Skeletal muscle cell (primary cell): Measurements from ENCODE around the gene ZCCHC8.
"Not testable (repeated sequence)": the region's sequence is repeated elsewhere in the genome, so short reads cannot be mapped to it uniquely, and the experiment has no call there.

Source experiments
- DNase-seq: peaks from one replicate; pipeline ENCODE4 v3.0.0-alpha.2; 2010; ENCODE audit warnings: low read depth
- H3K4me3 ChIP-seq: 2 replicates; pipeline ENCODE4 v1.5.1; 2011; ENCODE audit warnings: low read depth, mild to moderate bottlenecking, control low read depth, low read length, moderate library complexity

Gene ZCCHC8

DNA sequence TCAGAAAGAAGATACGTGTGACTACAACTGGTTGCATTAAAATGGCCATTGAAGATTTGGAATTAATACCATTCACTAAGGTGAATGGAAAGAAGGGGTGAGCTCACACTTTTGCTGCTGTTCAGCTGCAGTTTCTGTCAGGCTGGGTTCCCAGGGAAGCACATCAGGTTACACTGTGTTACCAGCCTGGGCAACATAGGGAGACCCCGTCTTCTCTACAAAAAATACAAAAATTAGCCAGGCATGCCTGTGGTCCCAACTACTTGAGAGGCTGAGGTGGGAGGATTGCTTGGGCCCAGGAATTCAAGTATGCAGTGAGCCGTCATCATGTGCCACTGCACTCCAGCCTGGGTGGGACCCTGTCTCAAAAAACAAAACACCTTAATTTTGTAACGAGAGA lies 12.9 kb upstream of the ZCCHC8 start:
- no peak overlapping the region for H3K4me3 ChIP-seq
- no peak for DNase-seq

- H3K4me3 ChIP-seq, DNase-seq: not testable (repeated sequence)
These were observed 12.3 kb upstream of the ZCCHC8 start for GRCh38 chr12:122513028-122513427.

GRCh38 chr12:122508163-122508562 lies 7.4 kb upstream of the ZCCHC8 start:
- H3K4me3 ChIP-seq: no peak overlapping the region
- no peak for DNase-seq

DNA sequence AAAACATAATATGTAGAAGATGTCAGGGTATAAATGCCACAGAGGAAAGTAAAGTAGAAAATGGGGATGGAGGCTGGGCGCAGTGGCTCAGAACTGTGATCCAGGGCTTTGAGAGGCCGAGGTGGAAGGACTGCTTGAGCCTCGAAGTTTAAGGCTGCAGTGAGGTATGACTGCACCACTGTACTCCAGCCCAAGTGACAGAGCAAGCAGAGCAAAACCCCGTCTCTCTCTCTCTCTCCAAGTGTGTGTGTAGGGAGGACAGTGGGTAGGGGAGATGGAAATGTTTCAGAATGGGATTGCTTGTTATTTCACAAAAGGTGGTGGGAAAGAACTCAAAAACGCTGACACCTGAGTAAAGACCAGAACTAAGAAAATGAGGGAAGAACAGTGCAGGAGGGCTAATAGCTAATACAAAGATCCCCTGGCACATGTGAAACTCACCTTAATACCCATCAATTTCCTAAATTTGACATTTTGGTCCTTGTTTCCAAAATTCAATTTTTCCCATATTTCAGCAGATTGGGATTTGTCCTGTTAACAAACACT lies 5.7 kb upstream of the ZCCHC8 start:
- H3K4me3 ChIP-seq: no peak overlapping the region
- no peak for DNase-seq

DNA sequence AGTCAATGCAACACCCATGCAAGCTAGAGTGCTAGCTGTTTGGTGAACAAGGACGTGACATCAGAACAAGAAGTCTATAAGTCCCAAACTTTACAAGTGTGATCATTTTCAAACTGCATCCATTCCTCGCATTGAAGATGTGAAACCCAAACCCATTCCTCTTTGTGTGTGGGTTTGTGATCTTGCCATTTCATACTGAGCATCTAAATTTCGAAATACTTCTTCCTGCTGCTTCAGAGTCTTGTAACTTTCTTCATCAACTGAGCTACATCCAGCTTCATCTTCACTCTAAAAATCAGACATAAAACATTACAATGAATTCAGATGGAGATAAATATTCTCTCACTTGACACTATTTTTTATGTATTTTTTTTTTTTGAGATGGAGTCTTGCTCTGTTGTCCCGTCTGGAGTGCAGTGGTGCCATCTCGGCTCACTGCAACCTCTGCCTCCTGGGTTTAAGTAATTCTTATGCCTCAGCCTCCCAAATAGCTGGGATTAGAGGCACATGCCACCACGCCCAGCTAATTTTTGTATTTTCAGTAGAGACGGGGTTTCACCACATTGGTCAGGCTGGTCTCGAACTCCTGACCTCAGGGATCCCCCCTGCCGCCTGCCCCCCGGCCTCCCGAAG lies 4.8 kb upstream of the ZCCHC8 start:
- H3K4me3 ChIP-seq: no peak overlapping the region
- no peak for DNase-seq

DNA sequence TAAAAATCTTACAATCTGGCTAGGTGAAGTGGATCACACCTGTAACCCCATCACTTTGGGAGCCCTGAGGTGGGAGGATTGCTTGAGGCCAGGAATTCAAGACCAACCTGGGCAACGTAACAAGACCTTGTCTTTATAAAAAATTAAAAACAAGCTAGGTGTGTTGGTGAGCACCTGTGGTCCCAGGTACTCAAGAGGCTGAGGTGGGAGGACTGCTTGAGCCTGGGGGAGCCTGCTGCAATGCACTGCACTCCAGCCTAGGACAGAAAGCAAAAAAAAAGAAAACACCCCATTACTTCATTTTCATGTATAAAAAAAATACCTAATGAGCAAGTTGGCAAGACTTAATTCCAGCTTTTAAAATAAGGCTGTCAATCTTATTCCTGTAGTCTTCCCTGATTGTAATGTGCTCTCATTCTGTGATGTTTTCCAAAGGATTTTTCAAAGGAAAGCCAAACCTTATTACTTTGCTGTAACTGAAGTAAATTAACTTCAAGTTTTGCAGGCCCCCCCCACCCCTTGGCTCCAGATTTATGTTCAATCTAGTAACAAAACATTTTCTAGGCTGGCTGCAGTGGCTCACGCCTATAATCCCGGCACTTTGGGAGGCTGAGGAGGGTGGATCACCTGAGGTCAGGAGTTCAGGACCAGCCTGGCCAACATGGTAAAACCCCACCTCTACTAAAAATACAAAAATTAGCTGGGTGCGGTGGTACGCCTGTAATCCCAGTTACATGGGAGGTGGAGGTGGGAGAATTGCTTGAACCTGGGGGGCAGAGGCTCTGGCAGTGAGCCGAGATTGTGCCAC lies 3.3 kb upstream of the ZCCHC8 start:
- H3K4me3 ChIP-seq: no peak overlapping the region
- DNase-seq: no peak

GRCh38 chr12:122503147-122503751 lies 2.5 kb upstream of the ZCCHC8 start:
- no peak overlapping the region for H3K4me3 ChIP-seq
- no peak for DNase-seq

DNA sequence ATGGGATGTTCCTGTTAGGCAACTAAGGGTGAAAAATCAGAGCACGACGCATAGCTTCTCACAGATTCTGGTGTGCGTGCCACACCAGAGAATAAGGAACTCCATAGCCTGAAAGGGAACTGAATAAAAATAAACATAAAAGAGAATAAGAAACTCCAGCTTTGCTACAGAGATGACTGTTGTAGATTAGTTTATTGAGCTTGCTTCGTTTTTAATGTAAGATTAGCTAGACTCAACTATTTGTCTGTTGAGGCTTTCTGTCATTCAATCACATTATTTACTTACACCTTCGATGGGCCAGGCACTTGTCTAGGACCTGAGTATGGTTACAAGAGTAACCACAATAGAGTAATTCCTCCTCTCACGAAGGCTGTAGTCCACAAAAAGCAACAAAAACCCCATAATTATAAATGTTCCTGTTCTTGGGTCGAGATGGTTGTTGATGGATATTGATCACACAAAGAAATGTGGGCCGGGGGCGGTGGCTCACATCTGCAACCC lies 807 bp upstream of the ZCCHC8 start:
- peak overlapping the region; percentile 87 for H3K4me3 ChIP-seq
- DNase-seq: no peak

DNA sequence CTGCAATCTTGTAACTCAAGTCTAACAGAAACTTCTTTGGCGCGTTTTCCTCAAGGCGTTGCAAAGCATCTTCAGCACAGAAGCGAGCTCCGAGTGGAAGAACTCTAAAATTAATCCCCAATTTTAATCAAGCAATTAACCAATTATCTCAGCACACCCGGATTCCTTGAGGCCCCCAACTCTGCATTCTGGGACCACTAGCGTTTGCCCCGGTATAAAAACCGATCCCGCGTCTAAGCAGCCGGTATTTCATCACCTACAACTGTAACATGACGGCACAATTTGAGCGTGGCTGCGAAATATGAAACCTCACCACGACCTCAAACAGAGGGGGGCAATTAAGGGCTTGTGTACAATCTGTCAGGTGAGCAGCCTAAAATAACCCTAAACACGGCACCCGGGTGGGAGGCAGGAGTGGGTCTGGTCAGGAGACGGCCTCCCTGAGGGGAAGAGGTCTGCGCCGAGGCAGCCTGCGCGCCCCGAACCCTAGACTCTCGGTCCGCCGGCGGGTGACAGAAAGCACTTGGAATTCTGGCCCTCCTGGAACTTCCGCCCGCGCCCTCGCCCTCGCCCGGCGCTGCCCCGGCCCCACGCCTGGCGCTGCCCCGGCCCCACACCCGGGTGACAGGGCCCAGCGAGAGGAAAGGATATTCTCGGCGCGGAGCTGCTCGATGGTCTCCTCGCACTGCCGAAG lies 594 bp downstream of the ZCCHC8 start:
- no peak for DNase-seq
- peak overlapping the region; percentile 87 for H3K4me3 ChIP-seq

GRCh38 chr12:122495258-122495657 lies 5.5 kb downstream of the ZCCHC8 start:
- no peak overlapping the region for H3K4me3 ChIP-seq
- DNase-seq: no peak

- not testable (repeated sequence) for DNase-seq, H3K4me3 ChIP-seq
These were observed 7.5 kb downstream of the ZCCHC8 start for GRCh38 chr12:122493222-122493621.

DNA sequence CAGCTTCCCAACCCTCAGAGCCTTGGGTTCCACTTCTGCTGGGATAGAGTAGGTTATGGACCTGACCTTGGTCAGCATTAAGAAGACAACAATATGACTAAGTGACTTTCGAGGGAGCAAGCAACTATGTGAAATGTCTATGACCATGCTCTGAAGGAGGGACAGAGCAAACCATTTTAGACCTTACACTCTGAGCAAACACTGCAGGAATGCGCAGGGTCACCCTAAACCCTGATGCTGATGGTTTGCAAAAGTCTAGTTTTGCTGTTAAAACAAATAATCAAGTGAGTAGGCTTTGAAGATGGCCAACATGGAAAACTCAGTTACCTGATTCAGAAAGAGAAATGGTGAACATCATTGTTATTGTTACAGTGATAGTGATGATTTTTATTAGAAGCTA lies 8.7 kb downstream of the ZCCHC8 start:
- no peak for DNase-seq

DNA sequence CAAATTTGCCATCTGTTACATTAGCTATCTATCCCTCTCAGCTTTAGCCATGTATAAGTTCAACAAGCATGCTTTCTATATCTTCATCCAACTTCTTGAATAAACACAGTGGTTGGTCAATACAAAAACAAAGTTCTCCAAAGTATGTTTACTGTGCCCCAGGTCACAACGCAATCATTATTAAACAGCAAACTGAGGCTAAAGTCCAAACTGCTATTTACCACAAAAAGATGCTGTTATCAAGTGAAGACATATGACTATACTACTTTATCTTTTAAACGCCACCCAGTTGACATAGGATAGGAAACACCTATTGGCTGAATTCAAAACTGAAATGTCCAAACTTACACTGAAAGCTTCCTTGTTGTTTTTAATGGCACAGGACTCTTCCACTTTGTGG lies 11.7 kb downstream of the ZCCHC8 start:
- DNase-seq: no peak

More for the DNA sequence above, 8.7 kb downstream of the ZCCHC8 start:
- no peak overlapping the region for H3K4me3 ChIP-seq

DNA sequence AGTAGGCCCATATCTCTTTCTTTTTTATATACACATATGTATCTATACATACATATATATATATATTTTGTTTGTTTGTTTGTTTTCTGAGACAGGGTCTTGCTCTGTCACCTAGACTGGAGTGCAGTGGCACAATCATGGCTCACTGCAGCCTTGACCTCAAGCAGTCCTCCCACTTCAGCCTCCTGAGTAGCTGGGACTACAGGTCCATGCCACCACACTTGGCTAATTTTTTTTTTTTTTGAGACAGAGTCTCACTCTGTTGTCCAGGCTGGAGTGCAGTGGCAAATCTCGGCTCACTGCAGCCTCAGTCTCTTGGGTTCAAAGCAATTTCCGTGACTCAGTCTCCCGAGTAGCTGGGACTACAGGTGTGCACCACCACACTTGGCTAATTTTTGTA lies 12.9 kb downstream of the ZCCHC8 start:
- DNase-seq, H3K4me3 ChIP-seq: not testable (repeated sequence)

More for the DNA sequence above, 11.7 kb downstream of the ZCCHC8 start:
- H3K4me3 ChIP-seq: no peak overlapping the region

GRCh38 chr12:122486805-122487426 lies 13.8 kb downstream of the ZCCHC8 start:
- no peak overlapping the region for H3K4me3 ChIP-seq

DNA sequence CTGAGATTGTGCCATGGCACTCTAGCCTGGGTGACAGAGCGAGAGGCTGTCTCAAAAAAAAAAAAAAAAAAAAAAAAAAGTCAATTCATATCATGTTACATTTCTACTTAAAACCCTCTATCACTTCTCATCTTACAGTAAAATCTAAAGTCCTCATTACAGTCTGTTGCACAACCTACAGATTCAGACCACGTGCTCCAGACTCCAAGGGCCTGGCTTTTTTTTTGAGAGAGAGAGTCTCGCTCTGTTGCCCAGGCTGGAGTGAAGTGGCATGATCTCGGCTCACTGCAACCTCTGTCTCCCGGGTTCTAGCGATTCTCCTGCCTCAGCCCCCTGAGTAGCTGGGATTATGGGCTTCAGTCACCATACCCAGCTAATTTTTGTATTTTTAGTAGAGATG lies 14.4 kb downstream of the ZCCHC8 start:
- not testable (repeated sequence) for H3K4me3 ChIP-seq, DNase-seq

More at GRCh38 chr12:122486805-122487426, 13.8 kb downstream of the ZCCHC8 start:
- no peak for DNase-seq

GRCh38 chr12:122484385-122484784 lies 16.3 kb downstream of the ZCCHC8 start:
- DNase-seq, H3K4me3 ChIP-seq: not testable (repeated sequence)

DNA sequence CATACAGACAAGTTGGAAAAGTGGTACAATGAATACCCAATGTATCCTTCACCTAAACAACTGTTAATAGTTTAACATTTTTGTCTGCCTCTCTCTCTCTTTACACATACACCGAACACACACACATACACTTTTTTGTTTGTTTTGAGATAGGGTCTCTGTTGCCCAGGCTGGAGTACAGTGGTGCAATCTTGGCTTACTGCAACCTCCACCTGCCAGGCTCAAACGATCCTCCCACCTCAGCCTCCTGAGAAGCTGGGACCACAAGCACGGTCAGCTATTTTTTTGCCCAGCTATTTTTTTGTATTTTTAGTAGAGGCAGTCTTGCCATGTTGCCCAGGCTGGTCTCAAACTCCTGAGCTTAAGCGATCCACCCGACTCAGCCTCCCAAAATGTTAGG lies 16.8 kb downstream of the ZCCHC8 start:
- DNase-seq: no peak
- no peak overlapping the region for H3K4me3 ChIP-seq

GRCh38 chr12:122481861-122482260 lies 18.9 kb downstream of the ZCCHC8 start:
- DNase-seq: no peak
- H3K4me3 ChIP-seq: no peak overlapping the region
